ENCODE data around the gene MACROH2A2. TPM values are rescaled to one million over a fixed set of nuclear protein-coding genes. Genes with fewer than 3 reads are reported as not detected.

Gene MACROH2A2
- total RNA-seq, 1 donor from 2014 or later = 17.9 TPM

- peaks cover 8% of the 10 kb centered on the region for H3K36me3 ChIP-seq
- H3K27ac ChIP-seq (replicated peaks) = no peak overlapping the region
- no peak for DNase-seq
- peaks cover 38% of the 10 kb centered on the region for H3K4me1 ChIP-seq
- H3K27me3 ChIP-seq (ENCODE audit: low read depth) = no peaks in the 10 kb centered on the region
- no peaks in the 10 kb centered on the region for H3K9me3 ChIP-seq (replicated peaks)
- intact Hi-C loops (cut with micrococcal nuclease) = no loop called here
- no peak overlapping the region for H3K4me3 ChIP-seq
- no peak for TF ChIP-seq CTCF (IDR thresholded peaks at IDR 0.05; ENCODE audit: borderline replicate concordance)
Observed at GRCh38 chr10:70142555-70142954, 89.9 kb downstream of the MACROH2A2 start.

GRCh38 chr10:70144372-70145110 is 91.9 kb downstream of the MACROH2A2 start:
- Histone ChIP-seq H3K36me3 (peaks cover 11% of the 10 kb centered on the region), H3K4me3 (peak overlapping the region; percentile 80), H3K27ac (replicated peaks) (no peak overlapping the region), H3K9me3 (replicated peaks) (no peaks in the 10 kb centered on the region), H3K4me1 (peaks cover 40% of the 10 kb centered on the region), H3K27me3 (ENCODE audit: low read depth) (no peaks in the 10 kb centered on the region)
- no peak for TF ChIP-seq CTCF (IDR thresholded peaks at IDR 0.05; ENCODE audit: borderline replicate concordance)
- intact Hi-C loops (cut with micrococcal nuclease) = no loop called here
- no peak for DNase-seq

- peaks cover 40% of the 10 kb centered on the region for H3K4me1 ChIP-seq
- peaks cover 12% of the 10 kb centered on the region for H3K36me3 ChIP-seq
Observed at GRCh38 chr10:70145166-70145665, 92.6 kb downstream of the MACROH2A2 start.

GRCh38 chr10:70145666-70146488 is 93.2 kb downstream of the MACROH2A2 start:
- Histone ChIP-seq H3K4me1 (peaks cover 40% of the 10 kb centered on the region), H3K36me3 (peaks cover 19% of the 10 kb centered on the region), H3K9me3 (replicated peaks) (no peaks in the 10 kb centered on the region), H3K27me3 (ENCODE audit: low read depth) (no peaks in the 10 kb centered on the region), H3K27ac (replicated peaks) (peak overlapping the region; percentile 95), H3K4me3 (peak overlapping the region; percentile 80)
- TF ChIP-seq CTCF (IDR thresholded peaks at IDR 0.05; ENCODE audit: borderline replicate concordance) = peak; percentile 70
- intact Hi-C loops (cut with micrococcal nuclease) = no loop called here
- peak; percentile 67 for DNase-seq

More at GRCh38 chr10:70145166-70145665, 92.6 kb downstream of the MACROH2A2 start:
- H3K9me3 ChIP-seq (replicated peaks) = no peaks in the 10 kb centered on the region
- no peaks in the 10 kb centered on the region for H3K27me3 ChIP-seq (ENCODE audit: low read depth)
- TF ChIP-seq CTCF (IDR thresholded peaks at IDR 0.05; ENCODE audit: borderline replicate concordance) = no peak
- peak overlapping the region; percentile 95 for H3K27ac ChIP-seq (replicated peaks)
- intact Hi-C loops (cut with micrococcal nuclease) = no loop called here
- peak overlapping the region; percentile 80 for H3K4me3 ChIP-seq
- DNase-seq = no peak

GRCh38 chr10:70146489-70147258 is 94.0 kb downstream of the MACROH2A2 start, which contains the start of gene TYSND1:
Gene TYSND1 (minus strand): TSS chr10:70146700. CDS start chr10:70146586, 114 bp downstream.
- Histone ChIP-seq H3K9me3 (replicated peaks) (no peaks in the 10 kb centered on the region), H3K4me3 (peak within 1 kb of the TSS; percentile 80), H3K27me3 (ENCODE audit: low read depth) (no peaks in the 10 kb centered on the region), H3K27ac (replicated peaks) (peak within 1 kb of the TSS; percentile 95), H3K36me3 (peaks cover 27% of the 10 kb centered on the region), H3K4me1 (peaks cover 40% of the 10 kb centered on the region)
- intact Hi-C loops (cut with micrococcal nuclease) = no loop called here
- TF ChIP-seq CTCF (IDR thresholded peaks at IDR 0.05; ENCODE audit: borderline replicate concordance) = peak; percentile 78
- peak; percentile 96 for DNase-seq

All from left ventricle myocardium inferior (tissue), 1 donor.